HG03439 (cell line): ENCODE results near the gene SAMD3.
"Not testable (repeated sequence)": the region's sequence is repeated elsewhere in the genome, so short reads cannot be mapped to it uniquely, and the experiment has no call there.

Experiments
- ATAC-seq: cut with Tn5 transposase; IDR thresholded peaks from one replicate; pipeline ENCODE4 v1.9.1; 2021; ENCODE audit warnings: mild to moderate bottlenecking, moderate library complexity; ENCODE audit not compliant: unreplicated experiment

Gene SAMD3

GRCh38 chr6:130212215-130212874 is 10.4 kb downstream of the SAMD3 start:
- no peak for ATAC-seq

- no peak for ATAC-seq
Measured at GRCh38 chr6:130211691-130212090, 11.1 kb downstream of the SAMD3 start.

- no peak for ATAC-seq
Measured at GRCh38 chr6:130207979-130208649, 14.6 kb downstream of the SAMD3 start.

- ATAC-seq, result no peak
Measured at GRCh38 chr6:130206479-130206878, 16.3 kb downstream of the SAMD3 start.

- no peak for ATAC-seq
Measured at GRCh38 chr6:130204322-130204721, 18.4 kb downstream of the SAMD3 start.

- no peak for ATAC-seq
Measured at GRCh38 chr6:130203370-130203769, 19.4 kb downstream of the SAMD3 start.

GRCh38 chr6:130202782-130203181 is 20.0 kb downstream of the SAMD3 start:
- peak; percentile 76 for ATAC-seq

- ATAC-seq, result no peak
Measured at GRCh38 chr6:130200020-130200419, 22.7 kb downstream of the SAMD3 start.

GRCh38 chr6:130198483-130199035 is 24.2 kb downstream of the SAMD3 start:
- ATAC-seq, result no peak

GRCh38 chr6:130197816-130198482 is 24.8 kb downstream of the SAMD3 start:
- ATAC-seq, result not testable (repeated sequence)

- ATAC-seq, result not testable (repeated sequence)
Measured at GRCh38 chr6:130194434-130194833, 28.3 kb downstream of the SAMD3 start.

GRCh38 chr6:130190701-130191690 is 31.8 kb downstream of the SAMD3 start:
- no peak for ATAC-seq

GRCh38 chr6:130189531-130190397 is 33.0 kb downstream of the SAMD3 start:
- no peak for ATAC-seq

GRCh38 chr6:130188207-130188899 is 34.4 kb downstream of the SAMD3 start:
- ATAC-seq, result no peak

- ATAC-seq, result no peak
Measured at GRCh38 chr6:130187335-130188206, 35.2 kb downstream of the SAMD3 start.

GRCh38 chr6:130185658-130186057 is 37.1 kb downstream of the SAMD3 start:
- ATAC-seq, result no peak

- no peak for ATAC-seq
Measured at GRCh38 chr6:130183271-130184222, 39.2 kb downstream of the SAMD3 start.
